Esophagus squamous epithelium (tissue), 4 donors: ENCODE measurements around the gene PFKFB3.

Source experiments
- POLR2A ChIP-seq, 4 donors: fragments of 450-650 bp; IDR thresholded peaks; one replicate each; pipeline ENCODE4 v1.6.1; 2017; ENCODE audit warnings: antibody characterized with exemption in 4 of 4, mild to moderate bottlenecking in 4 of 4, moderate library complexity in 3 of 4
- TF ChIP-seq, protein P1 (sequence below), 6 experiments: fragments of 450-650 bp in 4 of 6; fragments of 200-600 bp in 2 of 6; sonication (generic) in 2 of 6; IDR thresholded peaks; one replicate each; pipeline ENCODE4 v1.5.1; 2016 to 2019; ENCODE audit warnings: antibody characterized with exemption in 6 of 6, mild to moderate bottlenecking in 4 of 6, moderate library complexity in 4 of 6

DNA sequence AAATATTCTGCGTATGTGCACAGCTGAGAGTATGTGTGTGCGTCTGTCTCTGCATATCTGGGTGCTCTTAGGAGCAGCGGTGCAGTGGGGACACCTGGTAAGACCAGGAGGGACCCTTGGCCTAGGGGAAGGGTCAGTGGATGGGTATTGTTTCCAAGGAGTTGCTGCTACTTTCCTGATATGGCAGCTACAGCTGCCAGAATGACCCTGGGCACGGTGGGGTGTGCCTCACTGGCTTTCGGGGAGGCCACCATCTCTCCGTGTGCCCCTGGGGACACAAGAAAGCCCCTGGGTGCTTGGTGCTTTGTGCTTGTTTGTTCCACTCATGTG is 8.6 kb downstream of the PFKFB3 start:
- TF ChIP-seq, protein P1, sequence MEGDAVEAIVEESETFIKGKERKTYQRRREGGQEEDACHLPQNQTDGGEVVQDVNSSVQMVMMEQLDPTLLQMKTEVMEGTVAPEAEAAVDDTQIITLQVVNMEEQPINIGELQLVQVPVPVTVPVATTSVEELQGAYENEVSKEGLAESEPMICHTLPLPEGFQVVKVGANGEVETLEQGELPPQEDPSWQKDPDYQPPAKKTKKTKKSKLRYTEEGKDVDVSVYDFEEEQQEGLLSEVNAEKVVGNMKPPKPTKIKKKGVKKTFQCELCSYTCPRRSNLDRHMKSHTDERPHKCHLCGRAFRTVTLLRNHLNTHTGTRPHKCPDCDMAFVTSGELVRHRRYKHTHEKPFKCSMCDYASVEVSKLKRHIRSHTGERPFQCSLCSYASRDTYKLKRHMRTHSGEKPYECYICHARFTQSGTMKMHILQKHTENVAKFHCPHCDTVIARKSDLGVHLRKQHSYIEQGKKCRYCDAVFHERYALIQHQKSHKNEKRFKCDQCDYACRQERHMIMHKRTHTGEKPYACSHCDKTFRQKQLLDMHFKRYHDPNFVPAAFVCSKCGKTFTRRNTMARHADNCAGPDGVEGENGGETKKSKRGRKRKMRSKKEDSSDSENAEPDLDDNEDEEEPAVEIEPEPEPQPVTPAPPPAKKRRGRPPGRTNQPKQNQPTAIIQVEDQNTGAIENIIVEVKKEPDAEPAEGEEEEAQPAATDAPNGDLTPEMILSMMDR (IDR thresholded peaks at IDR 0.05), result no peak
- no peak for TF ChIP-seq POLR2A (IDR thresholded peaks at IDR 0.05)
